ENCODE results near the gene PAIP2B.
"Not testable (repeated sequence)": the region's sequence is repeated elsewhere in the genome, so short reads cannot be mapped to it uniquely, and the experiment has no call there.

Gene PAIP2B

GRCh38 chr2:71226965-71227560 lies at the start of gene PAIP2B:
Gene PAIP2B (minus strand): TSS chr2:71227103. CDS start chr2:71202589, 24,514 bp downstream.
- DNase-seq (ENCODE audit: low spot score): peak; percentile 93

- no peak for DNase-seq (ENCODE audit: low spot score)
Measured at GRCh38 chr2:71275939-71276310, 49.0 kb upstream of the PAIP2B start.

GRCh38 chr2:71269511-71270090 lies 42.7 kb upstream of the PAIP2B start:
- no peak for DNase-seq (ENCODE audit: low spot score)

- DNase-seq (ENCODE audit: low spot score): no peak
Measured at GRCh38 chr2:71263386-71263785, 36.5 kb upstream of the PAIP2B start.

GRCh38 chr2:71261534-71261933 lies 34.6 kb upstream of the PAIP2B start:
- no peak for DNase-seq (ENCODE audit: low spot score)

- DNase-seq (ENCODE audit: low spot score): no peak
Measured at GRCh38 chr2:71256421-71256820, 29.5 kb upstream of the PAIP2B start.

GRCh38 chr2:71254776-71255175 lies 27.9 kb upstream of the PAIP2B start:
- no peak for DNase-seq (ENCODE audit: low spot score)

- DNase-seq (ENCODE audit: low spot score): no peak
Measured at GRCh38 chr2:71254078-71254477, 27.2 kb upstream of the PAIP2B start.

GRCh38 chr2:71253476-71253875 lies 26.6 kb upstream of the PAIP2B start:
- DNase-seq (ENCODE audit: low spot score): no peak

- no peak for DNase-seq (ENCODE audit: low spot score)
Measured at GRCh38 chr2:71252862-71253261, 26.0 kb upstream of the PAIP2B start.

- no peak for DNase-seq (ENCODE audit: low spot score)
Measured at GRCh38 chr2:71250935-71251334, 24.0 kb upstream of the PAIP2B start.

- no peak for DNase-seq (ENCODE audit: low spot score)
Measured at GRCh38 chr2:71244302-71244660, 17.4 kb upstream of the PAIP2B start.

GRCh38 chr2:71243634-71244301 lies 16.9 kb upstream of the PAIP2B start:
- DNase-seq (ENCODE audit: low spot score): no peak

- DNase-seq (ENCODE audit: low spot score): no peak
Measured at GRCh38 chr2:71240794-71241193, 13.9 kb upstream of the PAIP2B start.

- no peak for DNase-seq (ENCODE audit: low spot score)
Measured at GRCh38 chr2:71238089-71238488, 11.2 kb upstream of the PAIP2B start.

GRCh38 chr2:71235930-71236587 lies 9.2 kb upstream of the PAIP2B start:
- no peak for DNase-seq (ENCODE audit: low spot score)

- not testable (repeated sequence) for DNase-seq (ENCODE audit: low spot score)
Measured at GRCh38 chr2:71233072-71233471, 6.2 kb upstream of the PAIP2B start.

- no peak for DNase-seq (ENCODE audit: low spot score)
Measured at GRCh38 chr2:71226096-71226964, 573 bp downstream of the PAIP2B start.

GRCh38 chr2:71224935-71225334 lies 2.0 kb downstream of the PAIP2B start:
- DNase-seq (ENCODE audit: low spot score): no peak

GRCh38 chr2:71224457-71224856 lies 2.4 kb downstream of the PAIP2B start:
- DNase-seq (ENCODE audit: low spot score): no peak

- DNase-seq (ENCODE audit: low spot score): no peak
Measured at GRCh38 chr2:71223767-71224333, 3.1 kb downstream of the PAIP2B start.

- DNase-seq (ENCODE audit: low spot score): no peak
Measured at GRCh38 chr2:71220743-71221142, 6.2 kb downstream of the PAIP2B start.

Measured in AG08396 (cell line).